KMS-11 (cell line): Measurements from ENCODE around the gene PLCB4.

Experiments used
- H2AFZ ChIP-seq: fragments of 200-600 bp; sonication (generic); 2 replicates; pipeline ENCODE4 v1.6.1; 2016; ENCODE audit warnings: antibody characterized with exemption, mixed run types, low read depth
- H3K27ac ChIP-seq: fragments of 200-600 bp; sonication (generic); 2 replicates; pipeline ENCODE4 v1.6.1; 2016; ENCODE audit warnings: mild to moderate bottlenecking, mixed run types
- H3K27me3 ChIP-seq: fragments of 200-600 bp; sonication (generic); 2 replicates; pipeline ENCODE4 v1.6.1; 2017; ENCODE audit warnings: mild to moderate bottlenecking, low read depth, mixed run types, moderate library complexity; ENCODE audit not compliant: insufficient read depth
- H3K36me3 ChIP-seq: fragments of 200-600 bp; sonication (generic); 2 replicates; pipeline ENCODE4 v1.6.1; 2017; ENCODE audit warnings: mild to moderate bottlenecking, mixed run types; ENCODE audit not compliant: insufficient read depth
- H3K4me1 ChIP-seq: fragments of 200-600 bp; sonication (generic); 2 replicates; pipeline ENCODE4 v1.6.1; 2016; ENCODE audit warnings: mild to moderate bottlenecking, low read depth, mixed run types; ENCODE audit not compliant: poor library complexity, severe bottlenecking
- H3K4me2 ChIP-seq: fragments of 200-600 bp; sonication (generic); 2 replicates; pipeline ENCODE4 v1.7.0; 2016; ENCODE audit warnings: mild to moderate bottlenecking, mixed run types
- H3K4me3 ChIP-seq: fragments of 200-600 bp; sonication (generic); IDR thresholded peaks from 2 replicates; pipeline ENCODE4 v1.6.1; 2017; ENCODE audit warnings: low read depth, low read length, mixed read lengths; ENCODE audit not compliant: insufficient read depth
- H3K79me2 ChIP-seq: fragments of 200-600 bp; sonication (generic); 2 replicates; pipeline ENCODE4 v1.6.1; 2016; ENCODE audit warnings: low read depth, mixed run types; ENCODE audit not compliant: insufficient read depth
- H3K9ac ChIP-seq: fragments of 200-600 bp; sonication (generic); 2 replicates; pipeline ENCODE4 v1.6.1; 2016; ENCODE audit warnings: mild to moderate bottlenecking, mixed run types
- H4K20me1 ChIP-seq: fragments of 200-600 bp; sonication (generic); 2 replicates; pipeline ENCODE4 v1.6.1; 2016; ENCODE audit warnings: mild to moderate bottlenecking, mixed run types; ENCODE audit not compliant: insufficient read depth
- TF ChIP-seq, protein P1 (sequence below): fragments of 200-600 bp; sonication (generic); conservative IDR thresholded peaks from 2 replicates; pipeline ENCODE4 v1.6.1; 2017; ENCODE audit warnings: low read depth, mild to moderate bottlenecking, antibody characterized with exemption, low read length, moderate library complexity, mixed read lengths

The PLCB4 gene

DNA sequence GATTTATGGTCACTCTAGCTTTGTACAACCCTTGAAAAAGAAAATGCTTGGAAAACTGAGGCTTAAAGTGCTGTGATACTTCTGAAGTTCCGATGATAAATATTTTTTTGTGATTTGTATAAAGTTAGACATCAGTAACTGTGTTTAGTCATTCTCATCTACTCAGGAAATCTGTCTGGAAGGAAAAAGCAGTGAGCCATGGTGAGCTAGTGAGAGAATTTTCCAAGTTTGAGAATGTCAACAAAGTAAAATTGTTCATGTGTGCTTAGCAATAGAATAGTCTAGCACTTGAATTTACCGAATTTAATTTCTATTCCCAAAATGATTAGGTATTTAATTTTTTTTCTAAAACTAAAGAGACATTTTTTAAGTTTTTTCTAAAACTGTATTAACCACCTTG, 41.3 kb upstream of the PLCB4 start:
- TF ChIP-seq, protein P1, sequence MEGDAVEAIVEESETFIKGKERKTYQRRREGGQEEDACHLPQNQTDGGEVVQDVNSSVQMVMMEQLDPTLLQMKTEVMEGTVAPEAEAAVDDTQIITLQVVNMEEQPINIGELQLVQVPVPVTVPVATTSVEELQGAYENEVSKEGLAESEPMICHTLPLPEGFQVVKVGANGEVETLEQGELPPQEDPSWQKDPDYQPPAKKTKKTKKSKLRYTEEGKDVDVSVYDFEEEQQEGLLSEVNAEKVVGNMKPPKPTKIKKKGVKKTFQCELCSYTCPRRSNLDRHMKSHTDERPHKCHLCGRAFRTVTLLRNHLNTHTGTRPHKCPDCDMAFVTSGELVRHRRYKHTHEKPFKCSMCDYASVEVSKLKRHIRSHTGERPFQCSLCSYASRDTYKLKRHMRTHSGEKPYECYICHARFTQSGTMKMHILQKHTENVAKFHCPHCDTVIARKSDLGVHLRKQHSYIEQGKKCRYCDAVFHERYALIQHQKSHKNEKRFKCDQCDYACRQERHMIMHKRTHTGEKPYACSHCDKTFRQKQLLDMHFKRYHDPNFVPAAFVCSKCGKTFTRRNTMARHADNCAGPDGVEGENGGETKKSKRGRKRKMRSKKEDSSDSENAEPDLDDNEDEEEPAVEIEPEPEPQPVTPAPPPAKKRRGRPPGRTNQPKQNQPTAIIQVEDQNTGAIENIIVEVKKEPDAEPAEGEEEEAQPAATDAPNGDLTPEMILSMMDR = no peak
- Histone ChIP-seq H3K27me3 (no peaks in the 10 kb centered on the region), H3K36me3 (no peaks in the 10 kb centered on the region), H4K20me1 (no peaks in the 10 kb centered on the region), H3K27ac (no peak overlapping the region), H3K79me2 (no peaks in the 10 kb centered on the region), H2AFZ (no peak overlapping the region), H3K4me1 (no peaks in the 10 kb centered on the region), H3K4me2 (no peak overlapping the region), H3K4me3 (no peak overlapping the region), H3K9ac (no peak overlapping the region)

DNA sequence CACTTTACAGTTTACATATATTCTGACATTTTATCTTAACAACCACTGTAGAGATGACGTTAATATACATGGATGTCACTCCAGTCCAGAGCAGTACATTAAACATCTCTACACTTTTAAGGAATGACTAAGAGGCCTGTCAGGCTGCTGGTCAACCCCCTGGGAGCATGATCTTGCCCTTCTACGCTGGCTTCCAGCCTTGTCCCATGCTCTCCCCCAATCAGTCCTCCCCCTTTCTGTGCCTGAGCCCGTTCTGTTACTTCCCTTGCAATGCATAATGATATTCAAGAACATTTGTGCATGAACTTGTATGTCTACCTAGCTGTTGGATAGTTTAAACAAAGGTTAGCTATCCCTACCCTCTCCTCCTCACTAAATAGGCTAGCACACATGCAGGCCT, 40.5 kb upstream of the PLCB4 start:
- Histone ChIP-seq H3K27me3 (no peaks in the 10 kb centered on the region), H3K4me3 (no peak overlapping the region), H3K4me2 (no peak overlapping the region), H3K27ac (no peak overlapping the region), H3K79me2 (no peaks in the 10 kb centered on the region), H3K9ac (no peak overlapping the region), H3K4me1 (no peaks in the 10 kb centered on the region), H4K20me1 (no peaks in the 10 kb centered on the region), H3K36me3 (no peaks in the 10 kb centered on the region), H2AFZ (no peak overlapping the region)
- TF ChIP-seq, protein P1 = no peak

GRCh38 chr20:9031991-9032390, 36.9 kb upstream of the PLCB4 start:
- Histone ChIP-seq H3K27me3 (no peaks in the 10 kb centered on the region), H3K27ac (no peak overlapping the region), H3K4me2 (no peak overlapping the region), H3K36me3 (no peaks in the 10 kb centered on the region), H3K4me1 (no peaks in the 10 kb centered on the region), H4K20me1 (no peaks in the 10 kb centered on the region), H2AFZ (no peak overlapping the region), H3K4me3 (no peak overlapping the region), H3K79me2 (no peaks in the 10 kb centered on the region), H3K9ac (no peak overlapping the region)
- TF ChIP-seq, protein P1 = no peak

- H3K4me2 ChIP-seq = no peak overlapping the region
- H3K9ac ChIP-seq = no peak overlapping the region
- H3K79me2 ChIP-seq = no peaks in the 10 kb centered on the region
- H3K4me1 ChIP-seq = no peaks in the 10 kb centered on the region
- H4K20me1 ChIP-seq = no peaks in the 10 kb centered on the region
- no peak overlapping the region for H3K27ac ChIP-seq
- H3K36me3 ChIP-seq = no peaks in the 10 kb centered on the region
- no peaks in the 10 kb centered on the region for H3K27me3 ChIP-seq
- TF ChIP-seq, protein P1 = no peak
- H3K4me3 ChIP-seq = no peak overlapping the region
- H2AFZ ChIP-seq = no peak overlapping the region
Measured at GRCh38 chr20:9032758-9033157, 36.1 kb upstream of the PLCB4 start.

- no peak overlapping the region for H2AFZ ChIP-seq
- H3K27me3 ChIP-seq = no peaks in the 10 kb centered on the region
- no peak overlapping the region for H3K4me2 ChIP-seq
- H4K20me1 ChIP-seq = no peaks in the 10 kb centered on the region
- TF ChIP-seq, protein P1 = no peak
- no peaks in the 10 kb centered on the region for H3K4me1 ChIP-seq
- H3K27ac ChIP-seq = no peak overlapping the region
- H3K9ac ChIP-seq = no peak overlapping the region
- H3K36me3 ChIP-seq = no peaks in the 10 kb centered on the region
- no peaks in the 10 kb centered on the region for H3K79me2 ChIP-seq
- no peak overlapping the region for H3K4me3 ChIP-seq
Measured at GRCh38 chr20:9035126-9035525, 33.8 kb upstream of the PLCB4 start.
